Tibial artery (tissue), 4 donors: ENCODE measurements around the gene LAMA5.

Source experiments
- DNase-seq, 2 donors: peaks; one replicate each; pipeline ENCODE4 v3.0.0-alpha.2; 2019
- H3K27ac ChIP-seq, 2 donors: fragments of 200-600 bp; sonication (generic) in 1 of 2; 1 replicate in 1 of 2; 2 replicates in 1 of 2; pipeline ENCODE4 v1.5.1; 2018 to 2019; ENCODE audit warnings: mild to moderate bottlenecking in 1 of 2
- H3K27me3 ChIP-seq, 2 donors: fragments of 200-600 bp; sonication (generic) in 1 of 2; one replicate each; pipeline versions ENCODE4 v1.5.1 to v1.6.0; 2016 to 2019
- H3K36me3 ChIP-seq, 3 donors: fragments of 200-600 bp; sonication (generic) in 2 of 3; one replicate each; pipeline ENCODE4 v1.5.1; 2016 to 2019; ENCODE audit warnings: mild to moderate bottlenecking in 2 of 3
- H3K4me1 ChIP-seq, 4 donors: fragments of 200-600 bp; sonication (generic) in 2 of 4; 1 replicate in 3 of 4; 2 replicates in 1 of 4; pipeline ENCODE4 v1.5.1; 2016 to 2019
- H3K4me3 ChIP-seq, 2 donors: fragments of 200-600 bp; sonication (generic) in 1 of 2; 1 replicate in 1 of 2; 2 replicates in 1 of 2; pipeline ENCODE4 v1.5.1; 2018 to 2019; ENCODE audit warnings: mild to moderate bottlenecking in 2 of 2
- H3K9me3 ChIP-seq, 3 donors: fragments of 200-600 bp; sonication (generic) in 1 of 3; one replicate each; pipeline ENCODE4 v1.5.1; 2016 to 2019
- CTCF ChIP-seq, 2 experiments: fragments of 200-600 bp in 1 of 2; fragments of 450-650 bp in 1 of 2; IDR thresholded peaks; one replicate each; pipeline ENCODE4 v1.5.1; 2017 to 2019; ENCODE audit warnings: antibody characterized with exemption in 2 of 2, mild to moderate bottlenecking in 1 of 2, moderate library complexity in 1 of 2
- intact Hi-C: fragments of 100-400 bp; cut with DNase I; formaldehyde crosslinking; loops from one replicate; pipeline ENCODE4 v1.15.0; 2023; ENCODE audit warnings: low total_unique reads

LAMA5 gene

GRCh38 chr20:62391165-62392076 is 24.3 kb upstream of the LAMA5 start:
- TF ChIP-seq CTCF (IDR thresholded peaks at IDR 0.05): no peak
- H3K4me1 ChIP-seq: peaks cover 0 to 13% (median 10%) of the 10 kb centered on the region in 4 donors
- no peaks in the 10 kb centered on the region for H3K9me3 ChIP-seq
- intact Hi-C loops: no loop called here
- no peak overlapping the region for H3K27ac ChIP-seq
- peaks cover 0 to 84% (median 61%) of the 10 kb centered on the region in 3 donors for H3K36me3 ChIP-seq
- no peak overlapping the region for H3K4me3 ChIP-seq
- no peak for DNase-seq
- H3K27me3 ChIP-seq: no peaks in the 10 kb centered on the region

GRCh38 chr20:62390317-62391164 is 23.4 kb upstream of the LAMA5 start:
- peaks cover 0 to 76% (median 61%) of the 10 kb centered on the region in 3 donors for H3K36me3 ChIP-seq
- H3K4me3 ChIP-seq: no peak overlapping the region
- H3K27me3 ChIP-seq: no peaks in the 10 kb centered on the region
- intact Hi-C loops: no loop called here
- H3K9me3 ChIP-seq: no peaks in the 10 kb centered on the region
- peaks cover 0 to 22% (median 18%) of the 10 kb centered on the region in 4 donors for H3K4me1 ChIP-seq
- TF ChIP-seq CTCF (IDR thresholded peaks at IDR 0.05): no peak
- H3K27ac ChIP-seq: no peak overlapping the region
- DNase-seq: no peak

GRCh38 chr20:62389601-62390087 is 22.5 kb upstream of the LAMA5 start:
- intact Hi-C loops: no loop called here
- Histone ChIP-seq H3K27ac (no peak overlapping the region), H3K27me3 (no peaks in the 10 kb centered on the region), H3K4me1 (peaks cover 0 to 29% (median 24%) of the 10 kb centered on the region in 4 donors), H3K4me3 (no peak overlapping the region), H3K36me3 (peaks cover 0 to 67% (median 57%) of the 10 kb centered on the region in 3 donors), H3K9me3 (no peaks in the 10 kb centered on the region)
- TF ChIP-seq CTCF (IDR thresholded peaks at IDR 0.05): no peak
- DNase-seq: no peak

GRCh38 chr20:62388839-62389600 is 21.9 kb upstream of the LAMA5 start:
- Histone ChIP-seq H3K27me3 (no peaks in the 10 kb centered on the region), H3K4me3 (no peak overlapping the region), H3K36me3 (peaks cover 0 to 61% (median 51%) of the 10 kb centered on the region in 3 donors), H3K4me1 (peaks cover 0 to 29% (median 24%) of the 10 kb centered on the region in 4 donors), H3K9me3 (no peaks in the 10 kb centered on the region), H3K27ac (no peak overlapping the region)
- no peak for TF ChIP-seq CTCF (IDR thresholded peaks at IDR 0.05)
- DNase-seq: no peak
- intact Hi-C loops: no loop called here
